Measurements from ENCODE around the gene TAS2R1.

GRCh38 chr5:9601055-9601739 is 29.0 kb downstream of the TAS2R1 start:
- TF ChIP-seq HDAC2 (IDR thresholded peaks at IDR 0.05), result no peak
- no peak for TF ChIP-seq CTCF (IDR thresholded peaks at IDR 0.05 in 2 of 3, conservative IDR thresholded peaks at IDR 0.05 in 1 of 3; ENCODE audit: control insufficient read depth in 2 of 3, extremely low read depth in 1 of 3, insufficient read depth in 1 of 3, low read depth in 3 of 3, low read length in 3 of 3)
